ENCODE data around the gene TMEM17.

DNA sequence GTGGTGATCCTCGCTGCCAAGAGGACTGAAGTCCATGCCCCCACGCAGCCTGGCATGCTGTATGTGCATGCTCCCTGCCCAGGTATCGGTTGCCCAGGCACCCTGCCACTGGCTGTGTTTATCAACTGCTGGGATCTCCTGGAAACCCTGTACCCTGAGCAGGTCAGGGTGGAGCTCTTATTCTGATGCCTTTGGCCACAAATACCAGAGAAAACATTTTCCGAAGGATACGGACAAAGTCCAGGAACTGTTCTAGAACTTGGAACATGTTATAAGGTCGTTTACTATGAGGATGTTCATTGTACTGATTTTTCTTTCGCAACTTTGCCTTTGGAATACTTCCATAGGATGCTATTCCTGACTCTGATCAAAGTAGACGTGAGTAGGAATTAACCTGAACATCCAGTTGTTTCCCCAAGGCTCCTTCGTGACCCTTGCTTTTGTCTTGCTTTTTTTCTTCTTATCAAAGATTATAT lies 55.2 kb downstream of the TMEM17 start:
- no peak for TF ChIP-seq EZH2 (IDR thresholded peaks at IDR 0.05; ENCODE audit: borderline replicate concordance, low read length)
- no peak for TF ChIP-seq CTCF (IDR thresholded peaks at IDR 0.05; ENCODE audit: low read length)
